GM18858 (cell line): ENCODE measurements around the gene JAG2.

Experiments
- ATAC-seq: cut with Tn5 transposase; IDR thresholded peaks from one replicate; pipeline ENCODE4 v1.9.1; 2021; ENCODE audit not compliant: unreplicated experiment

JAG2 gene

GRCh38 chr14:105142651-105143450, 25.7 kb downstream of the JAG2 start:
- no peak for ATAC-seq

GRCh38 chr14:105141486-105142281, 26.9 kb downstream of the JAG2 start:
- ATAC-seq = no peak

GRCh38 chr14:105141026-105141425, 27.6 kb downstream of the JAG2 start:
- ATAC-seq = no peak

GRCh38 chr14:105140581-105140980, 28.0 kb downstream of the JAG2 start:
- ATAC-seq = no peak

GRCh38 chr14:105139831-105140239, 28.7 kb downstream of the JAG2 start:
- ATAC-seq = no peak

GRCh38 chr14:105139212-105139825, 29.3 kb downstream of the JAG2 start:
- ATAC-seq = no peak

GRCh38 chr14:105138551-105139111, 29.9 kb downstream of the JAG2 start:
- ATAC-seq = no peak

GRCh38 chr14:105138021-105138541, 30.5 kb downstream of the JAG2 start:
- no peak for ATAC-seq

GRCh38 chr14:105137481-105138020, 31.0 kb downstream of the JAG2 start:
- ATAC-seq = no peak

GRCh38 chr14:105136401-105137322, 31.9 kb downstream of the JAG2 start:
- no peak for ATAC-seq

GRCh38 chr14:105135700-105136395, 32.7 kb downstream of the JAG2 start:
- no peak for ATAC-seq

GRCh38 chr14:105132921-105133654, 35.5 kb downstream of the JAG2 start:
- no peak for ATAC-seq

GRCh38 chr14:105131241-105131640, 37.3 kb downstream of the JAG2 start:
- no peak for ATAC-seq

- ATAC-seq = no peak
Observed at GRCh38 chr14:105128059-105128458, 40.5 kb downstream of the JAG2 start.

- ATAC-seq = no peak
Observed at GRCh38 chr14:105126981-105127329, 41.6 kb downstream of the JAG2 start.

- no peak for ATAC-seq
Observed at GRCh38 chr14:105126126-105126980, 42.2 kb downstream of the JAG2 start.

GRCh38 chr14:105124823-105125222, 43.8 kb downstream of the JAG2 start:
- ATAC-seq = no peak
